Lung (tissue), 12 donors: ENCODE measurements around the gene PPP2R5E. TPM values are rescaled to one million over a fixed set of nuclear protein-coding genes. Genes with fewer than 3 reads are reported as not detected.

Experiments used
- ATAC-seq: fragments of 200-7000 bp; cut with Tn5 transposase; one replicate; pipeline ENCODE4 v1.9.1; 2020; ENCODE audit warnings: moderate number of reproducible peaks; ENCODE audit not compliant: insufficient read depth, low FRiP score
- DNase-seq, 3 donors: peaks; one replicate each; pipeline ENCODE4 v3.0.0-alpha.2; 2013 to 2017
- H3K27ac ChIP-seq, 2 donors: one replicate each; pipeline ENCODE4 v1.5.1; 2013; ENCODE audit warnings: mild to moderate bottlenecking in 2 of 2, moderate library complexity in 2 of 2, control low read depth in 1 of 2, inconsistent platforms in 1 of 2, low read depth in 1 of 2, low read length in 1 of 2
- H3K27me3 ChIP-seq, 3 donors: one replicate each; pipeline ENCODE4 v1.5.1; 2013; ENCODE audit warnings: low read length in 2 of 3; ENCODE audit not compliant: control insufficient read depth in 3 of 3, insufficient read depth in 3 of 3
- H3K36me3 ChIP-seq, 4 donors: one replicate each; pipeline ENCODE4 v1.5.1; 2013; ENCODE audit warnings: low read length in 4 of 4, mild to moderate bottlenecking in 1 of 4, moderate library complexity in 1 of 4; ENCODE audit not compliant: control insufficient read depth in 4 of 4, insufficient read depth in 4 of 4
- H3K4me1 ChIP-seq, 5 donors: one replicate each; pipeline ENCODE4 v1.5.1; 2013; ENCODE audit warnings: low read length in 5 of 5, mild to moderate bottlenecking in 2 of 5, moderate library complexity in 1 of 5; ENCODE audit not compliant: control insufficient read depth in 5 of 5, insufficient read depth in 5 of 5
- H3K4me3 ChIP-seq: one replicate; pipeline ENCODE4 v1.5.1; 2013; ENCODE audit warnings: mild to moderate bottlenecking, control low read depth, moderate library complexity
- H3K9ac ChIP-seq, 2 donors: one replicate each; pipeline ENCODE4 v1.5.1; 2013; ENCODE audit warnings: low read length in 2 of 2, control low read depth in 1 of 2; ENCODE audit not compliant: insufficient read depth in 1 of 2
- H3K9me3 ChIP-seq, 4 donors: one replicate each; pipeline ENCODE4 v1.5.1; 2013; ENCODE audit warnings: low read length in 3 of 4, mild to moderate bottlenecking in 1 of 4, moderate library complexity in 1 of 4; ENCODE audit not compliant: control insufficient read depth in 4 of 4, insufficient read depth in 3 of 4
- WGBS, 2 donors: extraction: QIAGEN DNeasy Blood & Tissue Kit; methylation state at CpG; one replicate each; pipeline ENCODE4 v1.1.7; 2013; 5-methylcytosine and 5-hydroxymethylcytosine counted together
- polyA plus RNA-seq, 2 donors: library from polyadenylated mRNA; stranded (reverse); fragments of 200-250 nt; gene quantifications; one replicate each; pipeline ENCODE4 v1.2.1, GENCODE V29; 2013
- total RNA-seq, 2 donors: library from RNA; depleted of rRNA in 1 of 2; stranded (reverse); fragments of >200 nt in 1 of 2; gene quantifications; one replicate each; pipeline ENCODE4 v1.2.1, GENCODE V29; 2014 to 2021
- TF ChIP-seq, protein P1 (sequence below): IDR thresholded peaks from 2 replicates; pipeline ENCODE4 v1.5.1; 2012; ENCODE audit warnings: mild to moderate bottlenecking; ENCODE audit errors: control extremely low read depth, extremely low read depth
- donor health status: control.
- donor health status: control.
- donor health status: Bipolar disorder and iron deficiency.
- donor health status: healthy.
- donor health status: DM: yes; HTN: yes; CAD: no.

PPP2R5E gene
- total and polyA plus RNA-seq, 4 donors = 9.0 to 42.5 (median 25.7) TPM

DNA sequence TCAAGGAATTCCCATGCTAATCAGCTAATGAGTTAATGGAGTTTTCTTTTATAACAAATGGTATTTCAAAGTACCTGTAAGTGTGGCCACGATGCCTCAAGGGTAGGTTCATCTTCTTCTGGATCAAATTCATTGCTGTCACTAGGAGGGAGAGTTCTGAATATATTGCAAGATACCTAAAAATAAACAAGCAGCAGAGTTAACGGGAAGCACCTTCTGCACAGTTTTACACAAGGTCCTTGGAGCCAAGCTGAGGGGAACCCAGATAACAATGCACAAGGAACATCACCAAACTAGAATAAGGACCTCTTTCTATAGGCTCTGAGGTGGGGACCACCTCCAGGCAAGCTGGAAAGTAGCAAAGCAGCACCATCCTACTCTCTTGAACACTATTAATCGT, 121.3 kb downstream of the PPP2R5E start:
- DNase-seq (no peak), ATAC-seq (no peak)
- TF ChIP-seq, protein P1, sequence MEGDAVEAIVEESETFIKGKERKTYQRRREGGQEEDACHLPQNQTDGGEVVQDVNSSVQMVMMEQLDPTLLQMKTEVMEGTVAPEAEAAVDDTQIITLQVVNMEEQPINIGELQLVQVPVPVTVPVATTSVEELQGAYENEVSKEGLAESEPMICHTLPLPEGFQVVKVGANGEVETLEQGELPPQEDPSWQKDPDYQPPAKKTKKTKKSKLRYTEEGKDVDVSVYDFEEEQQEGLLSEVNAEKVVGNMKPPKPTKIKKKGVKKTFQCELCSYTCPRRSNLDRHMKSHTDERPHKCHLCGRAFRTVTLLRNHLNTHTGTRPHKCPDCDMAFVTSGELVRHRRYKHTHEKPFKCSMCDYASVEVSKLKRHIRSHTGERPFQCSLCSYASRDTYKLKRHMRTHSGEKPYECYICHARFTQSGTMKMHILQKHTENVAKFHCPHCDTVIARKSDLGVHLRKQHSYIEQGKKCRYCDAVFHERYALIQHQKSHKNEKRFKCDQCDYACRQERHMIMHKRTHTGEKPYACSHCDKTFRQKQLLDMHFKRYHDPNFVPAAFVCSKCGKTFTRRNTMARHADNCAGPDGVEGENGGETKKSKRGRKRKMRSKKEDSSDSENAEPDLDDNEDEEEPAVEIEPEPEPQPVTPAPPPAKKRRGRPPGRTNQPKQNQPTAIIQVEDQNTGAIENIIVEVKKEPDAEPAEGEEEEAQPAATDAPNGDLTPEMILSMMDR = no peak
- Histone ChIP-seq H3K4me1 (peaks cover 0 to 6% (median 0%) of the 10 kb centered on the region in 5 donors), H3K9ac (no peak overlapping the region), H3K27me3 (no peaks in the 10 kb centered on the region), H3K9me3 (no peaks in the 10 kb centered on the region), H3K27ac (no peak overlapping the region), H3K4me3 (no peak overlapping the region), H3K36me3 (peaks cover 1 to 12% (median 8%) of the 10 kb centered on the region in 4 donors)
- 83 to 89% methylated on average over 3 of the region's 3 CpGs for WGBS, 2 donors

DNA sequence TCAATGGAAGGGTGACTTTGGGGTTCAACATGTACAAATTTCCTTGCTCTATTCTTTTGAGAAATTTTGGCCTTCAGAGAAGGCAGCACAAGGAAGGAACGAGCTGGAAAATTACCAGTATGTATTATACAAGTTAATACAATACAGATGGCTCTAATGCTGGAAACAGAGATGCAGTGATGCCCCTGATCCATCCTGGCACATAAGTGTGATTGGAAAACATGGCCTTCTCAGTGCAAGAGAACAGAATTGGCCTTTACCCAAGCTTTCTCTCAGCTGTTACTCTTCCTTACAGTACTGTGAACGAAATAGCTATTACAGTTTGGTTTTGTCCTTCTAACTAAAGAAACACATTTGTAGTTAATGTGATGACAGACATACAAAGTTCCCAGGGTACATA, 122.0 kb downstream of the PPP2R5E start:
- Histone ChIP-seq H3K36me3 (peaks cover 1 to 12% (median 8%) of the 10 kb centered on the region in 4 donors), H3K9me3 (no peaks in the 10 kb centered on the region), H3K27me3 (no peaks in the 10 kb centered on the region), H3K9ac (no peak overlapping the region), H3K27ac (no peak overlapping the region), H3K4me3 (no peak overlapping the region), H3K4me1 (peaks cover 0 to 6% (median 0%) of the 10 kb centered on the region in 5 donors)
- ATAC-seq (no peak), DNase-seq (no peak)
- 95 to 97% methylated on average over 2 of the region's 2 CpGs for WGBS, 2 donors
- TF ChIP-seq, protein P1 = no peak

DNA sequence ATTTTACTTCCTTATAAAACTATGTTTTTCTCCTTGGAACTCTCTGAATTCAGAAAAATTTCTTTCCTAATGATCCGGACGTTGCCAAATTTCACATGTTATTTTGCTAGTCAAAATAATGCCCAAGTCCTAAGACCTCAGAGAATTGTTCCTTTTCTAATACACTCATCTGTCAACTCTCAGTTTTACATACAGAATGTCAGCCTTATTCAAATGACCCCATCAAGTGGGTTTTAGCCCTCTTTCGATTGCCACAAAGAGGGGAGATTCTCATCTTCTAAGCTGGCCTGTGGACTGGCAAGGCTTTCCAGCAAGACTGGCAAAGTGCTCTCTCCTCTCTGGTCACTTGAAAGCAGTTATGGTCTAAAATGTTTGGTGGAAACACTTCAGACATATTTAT, 125.2 kb downstream of the PPP2R5E start:
- Histone ChIP-seq H3K9ac (no peak overlapping the region), H3K27me3 (no peaks in the 10 kb centered on the region), H3K27ac (no peak overlapping the region), H3K9me3 (no peaks in the 10 kb centered on the region), H3K36me3 (peaks cover 5 to 20% (median 13%) of the 10 kb centered on the region in 4 donors), H3K4me3 (no peak overlapping the region), H3K4me1 (no peaks in the 10 kb centered on the region)
- ATAC-seq (no peak), DNase-seq (no peak)
- WGBS, 2 donors = 78 to 81% methylated on average over 3 of the region's 3 CpGs
- TF ChIP-seq, protein P1 = no peak

DNA sequence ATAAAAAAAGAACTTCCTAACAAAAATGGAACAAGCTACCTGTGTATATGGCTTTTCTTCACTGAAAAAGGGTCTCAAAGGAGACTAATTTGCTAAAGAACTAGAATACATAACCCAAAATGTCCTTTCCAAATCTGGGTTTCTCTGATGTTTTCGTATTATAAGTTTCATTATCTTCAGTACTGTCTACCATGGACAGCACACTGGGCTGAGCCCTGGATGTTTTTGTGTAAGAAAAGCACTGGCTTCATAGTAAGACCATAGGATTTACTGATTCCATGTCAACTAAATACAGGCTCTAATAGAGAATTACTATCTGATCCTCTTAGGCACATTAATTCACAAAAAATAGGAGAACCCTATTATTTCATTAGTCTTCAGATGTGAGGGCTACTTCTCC, 130.2 kb downstream of the PPP2R5E start:
- WGBS, 2 donors = 92 to 97% methylated on average over 1 of the region's 1 CpG
- H3K27ac ChIP-seq = no peak overlapping the region
- no peaks in the 10 kb centered on the region for H3K4me1 ChIP-seq
- ATAC-seq = no peak
- TF ChIP-seq, protein P1 = no peak
- H3K9ac ChIP-seq = no peak overlapping the region
- H3K4me3 ChIP-seq = no peak overlapping the region
- no peak for DNase-seq
- H3K9me3 ChIP-seq = no peaks in the 10 kb centered on the region
- no peaks in the 10 kb centered on the region for H3K27me3 ChIP-seq
- H3K36me3 ChIP-seq = peaks cover 5 to 13% (median 8%) of the 10 kb centered on the region in 4 donors
